Common myeloid progenitor, CD34-positive (primary cell): ENCODE results near the gene FRK.

ENCODE experiments used
- CTCF ChIA-PET: fragments of 350-600 bp; sonication (Branson Sonifier 250); formaldehyde crosslinking; loops from one replicate; lab custom pipeline; 2021; ENCODE audit warnings: antibody characterized with exemption; lab: Charles Lee
- POLR2A ChIA-PET: fragments of 350-600 bp; sonication (Branson Sonifier 250); formaldehyde crosslinking; loops from one replicate; lab custom pipeline; 2021; ENCODE audit warnings: antibody characterized with exemption; lab: Charles Lee
- DNase-seq, 3 donors: peaks; one replicate each; pipeline versions ENCODE4 v3.0.0 to v3.0.0-alpha.2; 2013
- H3K27ac ChIP-seq, 2 experiments: 1 replicate in 1 of 2; 2 replicates in 1 of 2; pipeline ENCODE4 v1.7.0; 2013; ENCODE audit warnings: inconsistent platforms in 2 of 2, low read length in 2 of 2, mild to moderate bottlenecking in 2 of 2, low read depth in 1 of 2, moderate library complexity in 1 of 2; ENCODE audit not compliant: severe bottlenecking in 2 of 2, insufficient read depth in 1 of 2, poor library complexity in 1 of 2
- H3K27me3 ChIP-seq, 5 experiments: replicated peaks in 2 of 5; 1 replicate in 3 of 5; 2 replicates in 2 of 5; pipeline versions ENCODE4 v1.6.1 to v1.7.0; 2013; ENCODE audit warnings: low read length in 4 of 5, mild to moderate bottlenecking in 2 of 5, moderate library complexity in 2 of 5, inconsistent platforms in 1 of 5; ENCODE audit not compliant: insufficient read depth in 5 of 5, control insufficient read depth in 4 of 5
- H3K36me3 ChIP-seq, 4 experiments: 1 replicate in 2 of 4; 2 replicates in 2 of 4; pipeline versions ENCODE4 v1.6.1 to v1.7.0; 2013; ENCODE audit warnings: low read length in 3 of 4, control low read depth in 1 of 4, mild to moderate bottlenecking in 1 of 4; ENCODE audit not compliant: control insufficient read depth in 4 of 4, insufficient read depth in 4 of 4
- H3K4me1 ChIP-seq, 4 experiments: 1 replicate in 3 of 4; 2 replicates in 1 of 4; pipeline versions ENCODE4 v1.6.1 to v1.7.1; 2013; ENCODE audit warnings: low read length in 3 of 4, mild to moderate bottlenecking in 3 of 4, control low read depth in 1 of 4, inconsistent platforms in 1 of 4, moderate library complexity in 1 of 4; ENCODE audit not compliant: control insufficient read depth in 4 of 4, insufficient read depth in 4 of 4; ENCODE audit errors: control extremely low read depth in 1 of 4
- H3K4me3 ChIP-seq, 7 experiments: 1 replicate in 4 of 7; 2 replicates in 3 of 7; pipeline versions ENCODE4 v1.5.1 to v1.7.0; 2013; ENCODE audit warnings: mild to moderate bottlenecking in 7 of 7, low read length in 6 of 7, moderate library complexity in 6 of 7, inconsistent platforms in 2 of 7, low read depth in 2 of 7, control low read depth in 1 of 7; ENCODE audit not compliant: insufficient read depth in 4 of 7, control insufficient read depth in 1 of 7; ENCODE audit errors: extremely low read depth in 1 of 7
- H3K9me3 ChIP-seq, 5 experiments: 1 replicate in 4 of 5; 2 replicates in 1 of 5; pipeline versions ENCODE4 v1.6.1 to v1.7.1; 2013; ENCODE audit warnings: low read length in 4 of 5, mild to moderate bottlenecking in 2 of 5, inconsistent platforms in 1 of 5, low read depth in 1 of 5, moderate library complexity in 1 of 5; ENCODE audit not compliant: control insufficient read depth in 4 of 5, insufficient read depth in 2 of 5; ENCODE audit errors: control extremely low read depth in 1 of 5
- WGBS: methylation state at CpG from one replicate; pipeline ENCODE4 v1.1.5; 2013; ENCODE audit not compliant: insufficient coverage; 5-methylcytosine and 5-hydroxymethylcytosine counted together

Gene FRK

DNA sequence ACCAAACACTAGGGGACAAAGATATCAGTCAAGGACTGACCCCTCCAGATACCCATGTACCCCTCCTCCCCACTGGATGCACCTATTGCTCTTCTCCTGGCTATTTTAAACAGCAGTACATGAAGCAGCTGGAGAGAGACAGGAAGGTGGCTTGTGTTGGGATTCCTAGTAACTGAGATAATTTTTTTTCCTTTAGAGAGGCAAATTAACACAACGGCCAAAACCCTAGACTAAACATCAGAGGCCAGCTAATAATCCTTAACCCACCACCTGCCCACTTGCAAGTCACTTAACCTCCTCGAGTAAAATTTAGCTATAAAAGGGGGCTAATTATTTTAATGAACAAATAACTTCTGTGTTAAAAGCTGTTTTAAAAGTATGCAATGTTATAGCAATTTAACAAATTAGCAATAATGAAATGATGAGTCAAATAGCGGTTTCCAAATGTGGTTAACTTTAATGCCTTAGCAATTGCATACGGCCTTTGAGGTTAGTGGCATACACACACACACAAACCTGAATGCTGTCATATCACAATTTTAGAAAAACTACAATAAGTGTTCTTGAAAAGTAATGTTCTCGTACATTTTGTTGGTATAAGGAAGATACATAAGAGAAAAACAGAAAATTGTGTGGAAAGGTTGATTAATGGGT lies 151.7 kb downstream of the FRK start:
- Histone ChIP-seq H3K27ac (no peak overlapping the region), H3K4me3 (no peak overlapping the region), H3K4me1 (no peaks in the 10 kb centered on the region), H3K9me3 (no peaks in the 10 kb centered on the region), H3K27me3 (no peaks in the 10 kb centered on the region), H3K36me3 (no peaks in the 10 kb centered on the region)
- ChIA-PET CTCF (no interaction called here), POLR2A (no interaction called here)
- no CpG with 5 or more reads among the region's 5 CpGs for WGBS
- no peak for DNase-seq

DNA sequence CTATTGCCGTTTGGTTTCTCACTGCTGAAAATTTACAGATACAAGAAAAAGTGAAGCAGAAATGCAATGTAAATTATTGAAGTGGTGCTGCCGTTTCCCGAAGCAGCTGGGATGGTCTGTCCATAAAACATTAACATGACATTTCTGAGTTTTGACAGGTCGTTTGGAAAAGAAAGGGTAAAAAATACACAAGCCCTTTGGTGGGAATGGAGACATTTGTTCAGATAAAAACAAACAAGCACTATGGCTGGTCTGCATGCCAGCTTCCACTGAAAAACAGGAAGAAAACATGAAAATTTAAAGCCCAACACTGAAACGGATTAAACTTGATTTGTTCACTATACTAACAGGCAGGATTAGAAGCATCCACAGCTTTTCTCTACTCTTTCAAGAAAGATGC lies 155.2 kb downstream of the FRK start:
- ChIA-PET CTCF (no interaction called here), POLR2A (no interaction called here)

GRCh38 chr6:115902436-115902835 lies 158.3 kb downstream of the FRK start:
- H3K4me1 ChIP-seq: no peaks in the 10 kb centered on the region
- ChIA-PET CTCF (no interaction called here), POLR2A (no interaction called here)
- no peak overlapping the region for H3K4me3 ChIP-seq
- no peaks in the 10 kb centered on the region for H3K9me3 ChIP-seq
- no peaks in the 10 kb centered on the region for H3K36me3 ChIP-seq
- H3K27ac ChIP-seq: no peak overlapping the region
- H3K27me3 ChIP-seq: peaks cover 0 to 2% (median 0%) of the 10 kb centered on the region in 5 experiments
- 79% methylated on average over 2 of the region's 2 CpGs for WGBS
- no peak for DNase-seq

More for the DNA sequence above, 155.2 kb downstream of the FRK start:
- Histone ChIP-seq H3K9me3 (no peaks in the 10 kb centered on the region), H3K27me3 (peaks cover 0 to 2% (median 0%) of the 10 kb centered on the region in 5 experiments), H3K4me1 (no peaks in the 10 kb centered on the region), H3K27ac (no peak overlapping the region), H3K4me3 (no peak overlapping the region), H3K36me3 (no peaks in the 10 kb centered on the region)
- no peak for DNase-seq
- WGBS: 81% methylated on average over 5 of the region's 5 CpGs

DNA sequence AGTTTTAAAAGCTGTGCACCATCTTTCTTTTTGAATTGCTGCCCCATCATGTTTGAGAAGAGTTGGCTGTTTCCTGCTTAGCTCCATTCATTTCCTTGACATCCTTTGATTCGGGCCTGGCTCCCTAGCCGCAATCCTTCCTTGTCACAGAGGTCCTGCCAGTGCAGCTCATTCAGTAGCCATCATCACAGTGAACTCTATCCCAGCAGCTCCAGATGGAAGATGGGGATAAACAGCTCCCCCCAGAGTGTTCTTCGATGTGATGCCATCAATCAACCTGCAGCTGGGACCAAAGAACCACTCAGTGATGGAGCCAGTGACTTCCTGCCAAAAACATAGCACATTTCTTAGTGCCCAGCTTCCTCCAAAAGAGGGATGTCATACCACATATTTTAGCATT lies 158.8 kb downstream of the FRK start:
- Histone ChIP-seq H3K9me3 (no peaks in the 10 kb centered on the region), H3K36me3 (no peaks in the 10 kb centered on the region), H3K27ac (no peak overlapping the region), H3K27me3 (peaks cover 0 to 5% (median 0%) of the 10 kb centered on the region in 5 experiments), H3K4me1 (no peaks in the 10 kb centered on the region), H3K4me3 (no peak overlapping the region)
- ChIA-PET POLR2A (no interaction called here), CTCF (no interaction called here)
- WGBS: 0% methylated on average over 1 of the region's 3 CpGs
- no peak for DNase-seq

DNA sequence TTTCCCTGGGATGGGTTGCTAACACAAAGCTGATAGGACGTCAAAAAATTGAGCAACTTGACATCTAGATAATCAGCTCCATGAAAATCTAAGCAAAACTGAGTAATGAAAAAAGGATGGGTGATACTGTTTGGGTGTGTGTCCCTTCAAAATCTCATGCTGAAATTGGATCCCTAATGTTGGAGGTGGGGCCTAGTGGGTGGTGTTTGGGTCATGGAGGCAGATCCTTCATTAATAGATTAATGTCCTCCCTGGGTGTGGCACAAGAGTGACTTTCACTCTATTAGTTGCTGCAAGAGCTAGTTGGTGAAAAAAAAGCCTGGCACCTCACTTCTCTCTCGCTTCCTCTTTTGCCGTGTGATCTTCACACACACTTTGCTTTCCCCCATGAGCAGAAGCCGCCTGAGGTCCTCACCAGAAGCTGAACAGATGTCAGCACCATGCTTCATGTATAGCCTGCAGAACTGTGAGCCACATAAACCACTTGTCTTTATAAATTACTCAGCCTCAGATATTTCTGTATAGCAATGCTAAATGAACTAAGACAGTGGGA lies 160.9 kb downstream of the FRK start:
- Histone ChIP-seq H3K27ac (no peak overlapping the region), H3K9me3 (no peaks in the 10 kb centered on the region), H3K27me3 (peaks cover 0 to 5% (median 0%) of the 10 kb centered on the region in 5 experiments), H3K36me3 (no peaks in the 10 kb centered on the region), H3K4me1 (no peaks in the 10 kb centered on the region), H3K4me3 (no peak overlapping the region)
- WGBS: 100% methylated on average over 2 of the region's 4 CpGs
- POLR2A ChIA-PET: no interaction called here
- CTCF ChIA-PET: no interaction called here
- peak in 1 of 3 donors; percentile 1 for DNase-seq

DNA sequence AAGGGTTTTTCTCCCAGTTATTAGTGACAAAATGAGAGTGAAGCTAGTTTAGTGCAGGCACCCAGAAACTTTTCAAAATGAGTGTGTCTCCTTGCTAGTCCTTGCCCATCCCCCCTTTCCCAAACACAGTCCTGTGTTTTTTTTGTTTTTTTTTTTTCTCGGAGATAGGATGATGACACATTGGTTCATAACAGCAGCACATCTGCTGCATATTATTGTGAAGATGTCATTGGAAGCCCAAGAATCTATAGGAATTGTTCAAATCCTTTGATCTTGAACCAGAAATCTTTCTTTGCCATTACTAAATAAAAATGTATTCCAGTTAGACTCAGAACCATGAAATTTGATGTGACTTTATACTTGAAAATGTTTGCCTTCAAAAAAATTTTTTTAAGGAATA lies 162.4 kb downstream of the FRK start:
- Histone ChIP-seq H3K27ac (no peak overlapping the region), H3K4me3 (no peak overlapping the region), H3K4me1 (no peaks in the 10 kb centered on the region), H3K27me3 (peaks cover 0 to 5% (median 0%) of the 10 kb centered on the region in 5 experiments), H3K9me3 (no peaks in the 10 kb centered on the region), H3K36me3 (no peaks in the 10 kb centered on the region)
- ChIA-PET CTCF (no interaction called here), POLR2A (no interaction called here)
- no CpG with 5 or more reads among the region's 1 CpG for WGBS
- DNase-seq: no peak

GRCh38 chr6:115896538-115897129 lies 164.1 kb downstream of the FRK start:
- H3K9me3 ChIP-seq: no peaks in the 10 kb centered on the region
- no CpG with 5 or more reads among the region's 2 CpGs for WGBS
- ChIA-PET POLR2A (no interaction called here), CTCF (no interaction called here)
- H3K4me3 ChIP-seq: no peak overlapping the region
- H3K27me3 ChIP-seq: peaks cover 0 to 5% (median 0%) of the 10 kb centered on the region in 5 experiments
- no peaks in the 10 kb centered on the region for H3K36me3 ChIP-seq
- peak; percentile 0 to 21 (median 16) for DNase-seq
- no peak overlapping the region for H3K27ac ChIP-seq
- no peaks in the 10 kb centered on the region for H3K4me1 ChIP-seq
